Ovary (tissue), 3 donors: ENCODE measurements around the gene CD38.

ENCODE experiments used
- EP300 ChIP-seq: sonication (generic); formaldehyde crosslinking; IDR thresholded peaks from one replicate; pipeline ENCODE4 v1.6.1; 2017; ENCODE audit warnings: antibody characterized with exemption
- POLR2A ChIP-seq: fragments of 450-650 bp; IDR thresholded peaks from one replicate; pipeline ENCODE4 v1.6.1; 2017; ENCODE audit warnings: antibody characterized with exemption, mild to moderate bottlenecking, moderate library complexity
- TF ChIP-seq, protein P1 (sequence below), 3 donors: fragments of 450-650 bp in 2 of 3; fragments of 200-600 bp in 1 of 3; IDR thresholded peaks; one replicate each; pipeline versions ENCODE4 v1.5.1 to v1.8.0; 2016 to 2022; ENCODE audit warnings: antibody characterized with exemption in 3 of 3, mild to moderate bottlenecking in 1 of 3
- donor health status: DM: no; HTN: no; CAD: no.

- TF ChIP-seq, protein P1, sequence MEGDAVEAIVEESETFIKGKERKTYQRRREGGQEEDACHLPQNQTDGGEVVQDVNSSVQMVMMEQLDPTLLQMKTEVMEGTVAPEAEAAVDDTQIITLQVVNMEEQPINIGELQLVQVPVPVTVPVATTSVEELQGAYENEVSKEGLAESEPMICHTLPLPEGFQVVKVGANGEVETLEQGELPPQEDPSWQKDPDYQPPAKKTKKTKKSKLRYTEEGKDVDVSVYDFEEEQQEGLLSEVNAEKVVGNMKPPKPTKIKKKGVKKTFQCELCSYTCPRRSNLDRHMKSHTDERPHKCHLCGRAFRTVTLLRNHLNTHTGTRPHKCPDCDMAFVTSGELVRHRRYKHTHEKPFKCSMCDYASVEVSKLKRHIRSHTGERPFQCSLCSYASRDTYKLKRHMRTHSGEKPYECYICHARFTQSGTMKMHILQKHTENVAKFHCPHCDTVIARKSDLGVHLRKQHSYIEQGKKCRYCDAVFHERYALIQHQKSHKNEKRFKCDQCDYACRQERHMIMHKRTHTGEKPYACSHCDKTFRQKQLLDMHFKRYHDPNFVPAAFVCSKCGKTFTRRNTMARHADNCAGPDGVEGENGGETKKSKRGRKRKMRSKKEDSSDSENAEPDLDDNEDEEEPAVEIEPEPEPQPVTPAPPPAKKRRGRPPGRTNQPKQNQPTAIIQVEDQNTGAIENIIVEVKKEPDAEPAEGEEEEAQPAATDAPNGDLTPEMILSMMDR (IDR thresholded peaks at IDR 0.05) = no peak
- TF ChIP-seq EP300 = no peak
- TF ChIP-seq POLR2A = no peak
Measured at GRCh38 chr4:15894921-15895916, 117.1 kb downstream of the CD38 start.
